ENCODE measurements around the gene HEATR9. TPM values are rescaled to one million over a fixed set of nuclear protein-coding genes. Genes with fewer than 3 reads are reported as not detected.

HEATR9 gene
- total and polyA plus RNA-seq, 2 donors (not counting 3 experiments of a cell fraction or from before 2014, with no cell fraction given), result not detected

GRCh38 chr17:35895636-35896587 is 27.2 kb upstream of the HEATR9 start:
- intact Hi-C loops (cut with micrococcal nuclease), result no loop called here
- H3K36me3 ChIP-seq (ENCODE audit: control insufficient read depth in 2 of 2, extremely low read depth in 1 of 2, insufficient read depth in 2 of 2, low read length in 2 of 2), result no peaks in the 10 kb centered on the region
- no peaks in the 10 kb centered on the region for H4K20me1 ChIP-seq (replicated peaks; ENCODE audit: control insufficient read depth, extremely low read depth, insufficient read depth, low read length)
- no peak for FAIRE-seq
- H3K79me2 ChIP-seq (ENCODE audit: control insufficient read depth, insufficient read depth, low read length), result no peaks in the 10 kb centered on the region
- dilution Hi-C loops (cut with MboI; ENCODE audit: extremely low pct_ligation_motif_present, low sequenced_read_pairs), result no loop called here
- H3K27ac ChIP-seq (ENCODE audit: insufficient read depth, low read depth, low read length), result no peak overlapping the region
- TF ChIP-seq, protein P1, sequence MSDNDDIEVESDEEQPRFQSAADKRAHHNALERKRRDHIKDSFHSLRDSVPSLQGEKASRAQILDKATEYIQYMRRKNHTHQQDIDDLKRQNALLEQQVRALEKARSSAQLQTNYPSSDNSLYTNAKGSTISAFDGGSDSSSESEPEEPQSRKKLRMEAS (IDR thresholded peaks at IDR 0.05; ENCODE audit: insufficient read depth, insufficient read length), result no peak
- no peak for TF ChIP-seq MYC (IDR thresholded peaks at IDR 0.05; ENCODE audit: low read depth, low read length)
- no peak for TF ChIP-seq POLR2A (IDR thresholded peaks at IDR 0.05; ENCODE audit: low read depth, low read length)
- no peak for TF ChIP-seq EZH2 (IDR thresholded peaks at IDR 0.05; ENCODE audit: borderline replicate concordance, low read depth, low read length, severe bottlenecking)
- TF ChIP-seq POLR2AphosphoS5 (IDR thresholded peaks at IDR 0.05; ENCODE audit: insufficient read depth, low read depth, low read length), result no peak
- TF ChIP-seq JUN (IDR thresholded peaks at IDR 0.05; ENCODE audit: borderline replicate concordance, insufficient read depth, insufficient read length, low read depth), result no peak
- TF ChIP-seq, protein P2, sequence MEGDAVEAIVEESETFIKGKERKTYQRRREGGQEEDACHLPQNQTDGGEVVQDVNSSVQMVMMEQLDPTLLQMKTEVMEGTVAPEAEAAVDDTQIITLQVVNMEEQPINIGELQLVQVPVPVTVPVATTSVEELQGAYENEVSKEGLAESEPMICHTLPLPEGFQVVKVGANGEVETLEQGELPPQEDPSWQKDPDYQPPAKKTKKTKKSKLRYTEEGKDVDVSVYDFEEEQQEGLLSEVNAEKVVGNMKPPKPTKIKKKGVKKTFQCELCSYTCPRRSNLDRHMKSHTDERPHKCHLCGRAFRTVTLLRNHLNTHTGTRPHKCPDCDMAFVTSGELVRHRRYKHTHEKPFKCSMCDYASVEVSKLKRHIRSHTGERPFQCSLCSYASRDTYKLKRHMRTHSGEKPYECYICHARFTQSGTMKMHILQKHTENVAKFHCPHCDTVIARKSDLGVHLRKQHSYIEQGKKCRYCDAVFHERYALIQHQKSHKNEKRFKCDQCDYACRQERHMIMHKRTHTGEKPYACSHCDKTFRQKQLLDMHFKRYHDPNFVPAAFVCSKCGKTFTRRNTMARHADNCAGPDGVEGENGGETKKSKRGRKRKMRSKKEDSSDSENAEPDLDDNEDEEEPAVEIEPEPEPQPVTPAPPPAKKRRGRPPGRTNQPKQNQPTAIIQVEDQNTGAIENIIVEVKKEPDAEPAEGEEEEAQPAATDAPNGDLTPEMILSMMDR (IDR thresholded peaks at IDR 0.05; ENCODE audit: extremely low read depth in 1 of 2, insufficient read depth in 1 of 2, low read depth in 1 of 2, low read length in 2 of 2), result no peak
- TF ChIP-seq FOS (IDR thresholded peaks at IDR 0.05; ENCODE audit: borderline replicate concordance, insufficient read depth, low read length), result no peak
- no peak for DNase-seq (ENCODE audit: low read depth, low spot score)
- no peak overlapping the region for H3K4me2 ChIP-seq (ENCODE audit: insufficient read depth, low read length)
- no peaks in the 10 kb centered on the region for H3K9me1 ChIP-seq (replicated peaks; ENCODE audit: control insufficient read depth, extremely low read depth, insufficient read depth, low read length)
- H3K9me3 ChIP-seq (replicated peaks; ENCODE audit: control insufficient read depth, insufficient read depth, low read length), result no peaks in the 10 kb centered on the region
- no TSS peak for BruUV-seq (replicated peaks)
- no peaks in the 10 kb centered on the region for H3K4me1 ChIP-seq (ENCODE audit: control insufficient read depth, extremely low read depth, insufficient read depth, low read length)
- ChIA-PET POLR2A (no interaction called here), CTCF (no interaction called here)
- H3K9ac ChIP-seq (replicated peaks; ENCODE audit: extremely low read depth, insufficient read depth, low read length), result no peak overlapping the region
- H3K27me3 ChIP-seq (ENCODE audit: control insufficient read depth in 2 of 2, insufficient read depth in 2 of 2, low read length in 2 of 2), result peaks cover 0 to 4% of the 10 kb centered on the region in 2 experiments
- H2AFZ ChIP-seq (ENCODE audit: low read depth, low read length), result no peak overlapping the region
- H3K4me3 ChIP-seq (replicated peaks in 1 of 3; ENCODE audit: insufficient read depth in 1 of 3, low read depth in 1 of 3, low read length in 3 of 3), result no peak overlapping the region

Data from endothelial cell of umbilical vein (primary cell).